ENCODE data around the gene KCNT1. TPM values are rescaled to one million over a fixed set of nuclear protein-coding genes. Genes with fewer than 3 reads are reported as not detected.

Gene KCNT1
- total and polyA plus RNA-seq, 11 donors: 0.21 to 7.4 (median 1.9) TPM

GRCh38 chr9:135769489-135770202 is 67.7 kb downstream of the KCNT1 start:
- WGBS, 4 donors: 87 to 91% (median 88%) methylated on average over 29 to 32 of the region's 32 CpGs
- no peak overlapping the region for H3K4me3 ChIP-seq
- no peaks in the 10 kb centered on the region for H3K36me3 ChIP-seq
- intact Hi-C loops (cut with DNase I): no loop called here
- no peak overlapping the region for H3K27ac ChIP-seq
- H3K4me1 ChIP-seq: no peaks in the 10 kb centered on the region
- H3K27me3 ChIP-seq: peaks cover 0 to 4% (median 0%) of the 10 kb centered on the region in 9 donors
- DNase-seq: no peak
- H3K9me3 ChIP-seq: peaks cover 0 to 18% (median 0%) of the 10 kb centered on the region in 12 donors
- TF ChIP-seq CTCF (IDR thresholded peaks at IDR 0.05) (no peak), POLR2A (IDR thresholded peaks at IDR 0.05) (no peak)
- no peak for ATAC-seq

GRCh38 chr9:135770203-135770535 is 68.2 kb downstream of the KCNT1 start:
- 83 to 87% (median 85%) methylated on average over 16 to 19 of the region's 19 CpGs for WGBS, 4 donors
- no peaks in the 10 kb centered on the region for H3K4me1 ChIP-seq
- intact Hi-C loops (cut with DNase I): no loop called here
- no peak for TF ChIP-seq CTCF (IDR thresholded peaks at IDR 0.05)
- TF ChIP-seq POLR2A (IDR thresholded peaks at IDR 0.05): no peak
- H3K36me3 ChIP-seq: no peaks in the 10 kb centered on the region
- H3K9me3 ChIP-seq: peaks cover 0 to 17% (median 0%) of the 10 kb centered on the region in 12 donors
- DNase-seq (no peak), ATAC-seq (no peak)
- peaks cover 0 to 4% (median 0%) of the 10 kb centered on the region in 9 donors for H3K27me3 ChIP-seq
- no peak overlapping the region for H3K27ac ChIP-seq
- H3K4me3 ChIP-seq: no peak overlapping the region

- ATAC-seq: no peak
- Histone ChIP-seq H3K36me3 (no peaks in the 10 kb centered on the region), H3K4me3 (no peak overlapping the region), H3K9me3 (peaks cover 0 to 11% (median 0%) of the 10 kb centered on the region in 12 donors), H3K27me3 (peaks cover 0 to 4% (median 0%) of the 10 kb centered on the region in 9 donors), H3K27ac (no peak overlapping the region), H3K4me1 (no peaks in the 10 kb centered on the region)
- WGBS, 4 donors: 88 to 95% (median 91%) methylated on average over 23 to 26 of the region's 26 CpGs
- no peak for TF ChIP-seq CTCF (IDR thresholded peaks at IDR 0.05)
- TF ChIP-seq POLR2A (IDR thresholded peaks at IDR 0.05): no peak
- intact Hi-C loops (cut with DNase I): no loop called here
- no peak for DNase-seq
These were observed 68.8 kb downstream of the KCNT1 start for GRCh38 chr9:135770771-135771170.

- WGBS, 4 donors: 87 to 91% (median 90%) methylated on average over 5 to 21 of the region's 21 CpGs
- Histone ChIP-seq H3K9me3 (peaks cover 0 to 3% (median 0%) of the 10 kb centered on the region in 12 donors), H3K4me1 (no peaks in the 10 kb centered on the region), H3K4me3 (no peak overlapping the region), H3K36me3 (no peaks in the 10 kb centered on the region), H3K27me3 (peaks cover 0 to 4% (median 0%) of the 10 kb centered on the region in 9 donors), H3K27ac (no peak overlapping the region)
- ATAC-seq (no peak), DNase-seq (no peak)
- intact Hi-C loops (cut with DNase I): no loop called here
- TF ChIP-seq POLR2A (IDR thresholded peaks at IDR 0.05): no peak
These were observed 69.5 kb downstream of the KCNT1 start for GRCh38 chr9:135771401-135772051.
